ENCODE data around the gene SLK.

- TF ChIP-seq CTCF (IDR thresholded peaks at IDR 0.05) (no peak), POLR2A (IDR thresholded peaks at IDR 0.05) (no peak)
These were observed 55.1 kb downstream of the SLK start for GRCh38 chr10:104022026-104022425.
